ENCODE measurements around the gene ACE.
"Not testable (repeated sequence)": the region's sequence is repeated elsewhere in the genome, so short reads cannot be mapped to it uniquely, and the experiment has no call there.

GRCh38 chr17:63454357-63454756 is 22.5 kb upstream of the ACE start:
- TF ChIP-seq CTCF (IDR thresholded peaks at IDR 0.05 in 8 of 11, conservative IDR thresholded peaks at IDR 0.05 in 3 of 11); POLR2A (IDR thresholded peaks at IDR 0.05); POLR2AphosphoS5 (IDR thresholded peaks at IDR 0.05): not testable (repeated sequence)

Data from spleen (tissue), 7 donors.